Gastrocnemius medialis (tissue), 4 donors: ENCODE measurements around the gene RPL27A. TPM values are rescaled to one million over a fixed set of nuclear protein-coding genes. Genes with fewer than 3 reads are reported as not detected.

Source experiments
- total RNA-seq, 4 donors: library from RNA; depleted of rRNA; stranded (reverse); fragments of >200 nt; gene quantifications; one replicate each; pipeline versions ENCODE4 v1.1.0 to v1.2.3, GENCODE V29; 2016

The RPL27A gene
- total RNA-seq, 4 donors from 2014 or later, result 598 to 693 (median 633) TPM

Other genes with a start within 250 kb of the RPL27A start
- 10 to 100 TPM in 1 of 4 donors, 1 to 10 TPM in 2, under 1 TPM in 1; 0.66 to 13.5 (median 2.3) TPM for gene STK33, start 88.6 kb upstream of the RPL27A start, total RNA-seq
- 1 to 10 TPM in 2 of 4 donors, under 1 TPM in 2; 0.55 to 6.5 (median 1.1) TPM for gene TRIM66, start 127 bp upstream of the RPL27A start, total RNA-seq
- gene AKIP1, start 228.4 kb downstream of the RPL27A start, total RNA-seq, result 10 to 100 TPM; 13.8 to 33.5 (median 25.0) TPM